Measurements from ENCODE around the gene DZIP1L. TPM values are rescaled to one million over a fixed set of nuclear protein-coding genes. Genes with fewer than 3 reads are reported as not detected.
"Not testable (repeated sequence)": the region's sequence is repeated elsewhere in the genome, so short reads cannot be mapped to it uniquely, and the experiment has no call there.

Gene DZIP1L
- total RNA-seq, 1 donor from 2014 or later = 27.5 TPM

- no peaks in the 10 kb centered on the region for H3K4me1 ChIP-seq
- no peaks in the 10 kb centered on the region for H3K9me3 ChIP-seq
- no peak overlapping the region for H3K27ac ChIP-seq
- intact Hi-C loops (cut with DNase I) = no loop called here
- TF ChIP-seq POLR2A (IDR thresholded peaks at IDR 0.05) (no peak), POLR2AphosphoS5 (IDR thresholded peaks at IDR 0.05; ENCODE audit: insufficient read depth in 1 of 2, low read depth in 1 of 2) (no peak), CTCF (IDR thresholded peaks at IDR 0.05) (no peak)
- DNase-seq (ENCODE audit: extremely low spot score in 2 of 2) = no peak
- no peaks in the 10 kb centered on the region for H3K27me3 ChIP-seq
- H3K4me3 ChIP-seq = no peak overlapping the region
- H3K36me3 ChIP-seq = no peaks in the 10 kb centered on the region
These were observed 33.1 kb upstream of the DZIP1L start for GRCh38 chr3:138148503-138148902.

GRCh38 chr3:138142181-138142580 lies 26.8 kb upstream of the DZIP1L start:
- H3K4me1 ChIP-seq; H3K9me3 ChIP-seq; H3K4me3 ChIP-seq; H3K27me3 ChIP-seq; DNase-seq (ENCODE audit: extremely low spot score in 2 of 2); intact Hi-C loops (cut with DNase I); H3K27ac ChIP-seq; H3K36me3 ChIP-seq: not testable (repeated sequence)

- no peaks in the 10 kb centered on the region for H3K4me1 ChIP-seq
- H3K4me3 ChIP-seq = no peak overlapping the region
- H3K27ac ChIP-seq = no peak overlapping the region
- no peaks in the 10 kb centered on the region for H3K27me3 ChIP-seq
- no peak for DNase-seq (ENCODE audit: extremely low spot score in 2 of 2)
- intact Hi-C loops (cut with DNase I) = no loop called here
- H3K9me3 ChIP-seq = no peaks in the 10 kb centered on the region
- H3K36me3 ChIP-seq = no peaks in the 10 kb centered on the region
- TF ChIP-seq POLR2A (IDR thresholded peaks at IDR 0.05) (no peak), POLR2AphosphoS5 (IDR thresholded peaks at IDR 0.05; ENCODE audit: insufficient read depth in 1 of 2, low read depth in 1 of 2) (no peak), CTCF (IDR thresholded peaks at IDR 0.05) (no peak)
These were observed 25.5 kb upstream of the DZIP1L start for GRCh38 chr3:138140940-138141339.

GRCh38 chr3:138139691-138140090 lies 24.3 kb upstream of the DZIP1L start:
- H3K27me3 ChIP-seq = no peaks in the 10 kb centered on the region
- intact Hi-C loops (cut with DNase I) = no loop called here
- no peak for DNase-seq (ENCODE audit: extremely low spot score in 2 of 2)
- no peaks in the 10 kb centered on the region for H3K36me3 ChIP-seq
- H3K4me3 ChIP-seq = no peak overlapping the region
- no peak overlapping the region for H3K27ac ChIP-seq
- H3K9me3 ChIP-seq = no peaks in the 10 kb centered on the region
- no peak for TF ChIP-seq CTCF (IDR thresholded peaks at IDR 0.05)
- no peak for TF ChIP-seq POLR2AphosphoS5 (IDR thresholded peaks at IDR 0.05; ENCODE audit: insufficient read depth in 1 of 2, low read depth in 1 of 2)
- no peaks in the 10 kb centered on the region for H3K4me1 ChIP-seq

- Histone ChIP-seq H3K27ac (no peak overlapping the region), H3K4me3 (no peak overlapping the region), H3K27me3 (no peaks in the 10 kb centered on the region), H3K4me1 (no peaks in the 10 kb centered on the region), H3K36me3 (no peaks in the 10 kb centered on the region), H3K9me3 (no peaks in the 10 kb centered on the region)
- intact Hi-C loops (cut with DNase I) = no loop called here
- DNase-seq (ENCODE audit: extremely low spot score in 2 of 2) = no peak
- no peak for TF ChIP-seq POLR2A (IDR thresholded peaks at IDR 0.05)
- TF ChIP-seq POLR2AphosphoS5 (IDR thresholded peaks at IDR 0.05; ENCODE audit: insufficient read depth in 1 of 2, low read depth in 1 of 2) = no peak
- TF ChIP-seq CTCF (IDR thresholded peaks at IDR 0.05) = no peak
These were observed 22.5 kb upstream of the DZIP1L start for GRCh38 chr3:138137861-138138260.

- Histone ChIP-seq H3K4me3 (no peak overlapping the region), H3K36me3 (no peaks in the 10 kb centered on the region), H3K27me3 (no peaks in the 10 kb centered on the region), H3K9me3 (no peaks in the 10 kb centered on the region), H3K4me1 (no peaks in the 10 kb centered on the region), H3K27ac (no peak overlapping the region)
- TF ChIP-seq CTCF (IDR thresholded peaks at IDR 0.05) = no peak
- no peak for TF ChIP-seq POLR2AphosphoS5 (IDR thresholded peaks at IDR 0.05; ENCODE audit: insufficient read depth in 1 of 2, low read depth in 1 of 2)
- no peak for TF ChIP-seq POLR2A (IDR thresholded peaks at IDR 0.05)
- intact Hi-C loops (cut with DNase I) = no loop called here
- DNase-seq (ENCODE audit: extremely low spot score in 2 of 2) = no peak
These were observed 20.8 kb upstream of the DZIP1L start for GRCh38 chr3:138136201-138136600.
